GM21717 (cell line): Measurements from ENCODE around the gene FRYL.
"Not testable (repeated sequence)": the region's sequence is repeated elsewhere in the genome, so short reads cannot be mapped to it uniquely, and the experiment has no call there.

Source experiments
- ATAC-seq: cut with Tn5 transposase; IDR thresholded peaks from one replicate; pipeline ENCODE4 v1.9.1; 2021; ENCODE audit warnings: mild to moderate bottlenecking, moderate library complexity; ENCODE audit not compliant: unreplicated experiment

FRYL gene

GRCh38 chr4:48668254-48669017 is 111.6 kb downstream of the FRYL start:
- no peak for ATAC-seq

GRCh38 chr4:48667148-48667547 is 112.9 kb downstream of the FRYL start:
- no peak for ATAC-seq

- no peak for ATAC-seq
Measured at GRCh38 chr4:48665555-48666186, 114.4 kb downstream of the FRYL start.

- ATAC-seq = no peak
Measured at GRCh38 chr4:48664938-48665337, 115.1 kb downstream of the FRYL start.

- no peak for ATAC-seq
Measured at GRCh38 chr4:48661391-48661790, 118.7 kb downstream of the FRYL start.

- no peak for ATAC-seq
Measured at GRCh38 chr4:48660347-48660746, 119.7 kb downstream of the FRYL start.

GRCh38 chr4:48654015-48654664 is 125.9 kb downstream of the FRYL start:
- no peak for ATAC-seq

GRCh38 chr4:48653217-48654014 is 126.7 kb downstream of the FRYL start:
- no peak for ATAC-seq

GRCh38 chr4:48651914-48652313 is 128.2 kb downstream of the FRYL start:
- ATAC-seq = no peak

- no peak for ATAC-seq
Measured at GRCh38 chr4:48649505-48649904, 130.6 kb downstream of the FRYL start.

GRCh38 chr4:48645225-48645794 is 134.8 kb downstream of the FRYL start:
- no peak for ATAC-seq

- no peak for ATAC-seq
Measured at GRCh38 chr4:48642421-48643374, 137.4 kb downstream of the FRYL start.

- ATAC-seq = no peak
Measured at GRCh38 chr4:48641401-48641800, 138.7 kb downstream of the FRYL start.

- no peak for ATAC-seq
Measured at GRCh38 chr4:48640699-48641098, 139.4 kb downstream of the FRYL start.

- no peak for ATAC-seq
Measured at GRCh38 chr4:48640225-48640624, 139.9 kb downstream of the FRYL start.

- no peak for ATAC-seq
Measured at GRCh38 chr4:48639807-48640206, 140.3 kb downstream of the FRYL start.

- not testable (repeated sequence) for ATAC-seq
Measured at GRCh38 chr4:48638586-48638985, 141.5 kb downstream of the FRYL start.

GRCh38 chr4:48636911-48637310 is 143.2 kb downstream of the FRYL start:
- no peak for ATAC-seq

- ATAC-seq = no peak
Measured at GRCh38 chr4:48635980-48636379, 144.1 kb downstream of the FRYL start.

- no peak for ATAC-seq
Measured at GRCh38 chr4:48635310-48635709, 144.8 kb downstream of the FRYL start.
